ENCODE results near the gene MALT1.
A peak's percentile ranks its signal among the peaks of the same experiment; 100 is the strongest.

The MALT1 gene

DNA sequence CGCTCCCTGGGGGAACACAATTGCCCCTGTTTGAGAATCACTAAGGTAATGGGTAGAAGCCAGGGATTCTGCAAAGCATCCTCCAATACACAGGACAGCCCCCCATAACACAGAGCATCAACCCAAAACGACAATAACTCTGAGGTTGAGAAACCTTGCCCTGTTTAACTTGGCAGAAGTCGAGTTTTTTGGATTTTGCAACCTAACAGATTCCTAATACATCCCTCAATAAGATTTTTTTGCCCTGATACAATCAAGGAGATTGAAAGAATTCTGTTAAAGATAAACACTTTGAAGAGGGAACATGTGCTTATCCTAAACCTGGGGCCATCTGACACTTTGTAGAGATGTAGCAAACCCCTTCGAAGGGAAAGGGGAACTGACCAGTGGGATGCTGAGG lies 100.9 kb downstream of the MALT1 start:
- DNase-seq (ENCODE audit: low read depth), result no peak

DNA sequence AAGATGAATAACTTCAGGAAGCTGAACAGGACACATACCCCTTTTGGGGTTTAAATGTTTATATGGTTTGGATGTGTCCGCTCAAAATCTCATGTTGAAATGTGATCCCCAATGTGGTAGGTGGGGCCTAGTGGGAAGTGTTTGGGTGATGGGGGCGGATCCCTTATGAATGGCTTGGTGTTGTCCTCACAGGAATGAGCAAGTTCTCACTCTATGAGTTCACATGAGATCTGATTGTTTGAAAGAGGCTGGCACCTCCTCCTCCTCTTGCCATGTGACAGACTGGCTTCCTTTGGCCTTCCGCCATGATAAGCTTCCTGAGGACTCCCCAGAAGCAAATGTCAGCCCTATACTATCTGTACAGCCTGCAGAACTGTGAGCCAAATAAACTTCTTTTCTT lies 104.8 kb downstream of the MALT1 start:
- peak; percentile 68 for DNase-seq (ENCODE audit: low read depth)

DNA sequence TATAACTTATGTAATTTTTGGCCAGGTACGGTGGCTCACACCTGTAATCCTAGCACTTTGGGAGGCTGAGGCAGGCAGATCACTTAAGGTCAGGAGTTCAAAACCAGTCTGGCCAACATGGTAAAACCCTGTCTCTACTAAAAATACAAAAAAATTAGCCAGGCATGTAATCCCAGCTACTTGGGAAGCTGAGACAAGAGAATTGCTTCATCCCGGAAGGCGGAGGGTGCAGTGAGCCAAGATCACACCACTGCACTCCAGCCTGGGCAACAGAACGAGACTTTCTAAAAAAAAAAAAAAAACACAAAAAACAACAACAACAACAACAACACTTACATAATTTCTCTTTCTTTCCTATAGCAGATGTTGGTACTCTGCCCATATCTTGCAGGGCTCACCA lies 105.3 kb downstream of the MALT1 start:
- DNase-seq (ENCODE audit: low read depth), result peak; percentile 49

DNA sequence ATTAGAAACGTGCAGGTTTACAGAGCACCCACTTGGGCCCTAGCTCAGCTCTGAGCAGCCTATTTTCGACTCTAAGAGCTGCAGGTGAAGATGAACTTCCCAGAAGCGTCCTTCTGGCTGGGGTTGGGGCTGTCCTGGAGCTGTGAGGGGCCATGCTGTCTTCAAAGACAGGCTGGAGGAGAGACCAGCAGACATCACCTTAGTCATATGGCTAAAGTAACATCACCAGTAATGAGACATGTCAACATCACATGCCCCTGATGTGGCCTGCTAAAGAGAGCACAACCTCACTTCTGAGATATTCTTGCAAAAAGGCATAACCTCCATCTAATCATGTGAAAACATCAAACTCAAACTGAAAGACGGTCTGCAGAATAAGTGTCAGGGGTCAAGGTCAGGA lies 106.2 kb downstream of the MALT1 start:
- DNase-seq (ENCODE audit: low read depth), result no peak

DNA sequence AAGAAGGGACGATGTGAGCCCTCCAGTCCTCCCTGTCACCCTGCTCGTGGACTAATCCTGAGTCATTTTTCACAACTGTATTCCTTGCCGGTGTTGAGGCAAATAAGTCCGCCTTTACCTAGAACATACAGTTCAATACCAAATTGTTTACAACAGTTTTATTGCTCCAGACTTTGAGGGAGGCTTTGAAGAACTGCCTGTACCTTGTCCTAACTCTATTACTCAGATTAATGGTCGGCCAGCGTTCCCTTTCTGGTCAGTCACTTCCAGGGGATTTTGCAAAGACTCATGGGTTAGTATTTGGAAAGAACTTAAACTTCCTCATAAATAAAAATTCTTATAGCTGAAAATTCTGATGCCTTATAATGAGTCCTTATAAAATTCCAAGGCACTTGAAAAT lies 108.3 kb downstream of the MALT1 start:
- peak; percentile 89 for DNase-seq (ENCODE audit: low read depth)

DNA sequence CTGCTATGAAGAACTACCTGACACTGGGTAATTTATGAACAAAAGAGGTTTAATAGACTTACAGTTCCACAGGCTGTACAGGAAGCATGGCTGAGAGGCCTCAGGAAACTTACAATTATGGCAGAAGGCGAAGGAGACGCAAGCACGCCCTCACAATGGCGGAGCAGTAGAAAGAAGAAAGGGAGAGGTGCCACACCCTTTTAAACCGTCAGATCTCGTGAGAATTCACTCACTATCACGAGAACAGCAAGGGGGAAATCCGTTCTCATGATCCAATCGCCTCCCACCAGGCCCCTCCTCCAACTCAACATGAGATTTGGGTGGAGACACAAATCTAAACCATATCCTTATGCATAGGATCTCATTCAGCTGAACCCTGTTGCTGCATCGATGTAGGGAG lies 108.8 kb downstream of the MALT1 start:
- no peak for DNase-seq (ENCODE audit: low read depth)

DNA sequence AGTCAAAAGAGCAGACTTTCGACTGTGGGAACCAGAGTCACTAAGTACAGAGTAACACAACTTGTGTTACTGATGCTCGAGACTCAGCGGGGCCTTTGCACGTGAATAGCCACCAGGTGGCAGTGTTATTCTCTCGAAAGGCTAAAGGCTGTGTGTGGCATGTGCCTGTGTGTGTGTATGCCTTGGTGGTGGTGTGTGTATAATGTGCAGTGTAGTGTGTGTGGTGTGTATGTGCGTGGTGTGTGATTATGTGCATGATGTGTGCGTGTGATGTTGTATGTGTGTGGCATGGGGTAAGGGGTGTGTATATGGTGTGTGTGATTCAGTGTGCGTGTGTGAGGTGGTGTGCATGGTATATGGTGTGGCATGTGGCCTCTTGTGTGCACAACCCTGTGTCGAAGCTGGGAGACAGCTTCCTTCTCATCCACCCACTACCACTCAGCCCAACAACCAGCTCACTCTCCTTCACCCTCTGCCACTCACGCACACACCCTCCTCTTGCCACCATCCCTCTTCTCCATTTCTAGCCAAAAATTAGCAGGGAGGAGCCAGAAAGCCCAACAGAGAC lies 110.4 kb downstream of the MALT1 start:
- DNase-seq (ENCODE audit: low read depth), result peak; percentile 83

DNA sequence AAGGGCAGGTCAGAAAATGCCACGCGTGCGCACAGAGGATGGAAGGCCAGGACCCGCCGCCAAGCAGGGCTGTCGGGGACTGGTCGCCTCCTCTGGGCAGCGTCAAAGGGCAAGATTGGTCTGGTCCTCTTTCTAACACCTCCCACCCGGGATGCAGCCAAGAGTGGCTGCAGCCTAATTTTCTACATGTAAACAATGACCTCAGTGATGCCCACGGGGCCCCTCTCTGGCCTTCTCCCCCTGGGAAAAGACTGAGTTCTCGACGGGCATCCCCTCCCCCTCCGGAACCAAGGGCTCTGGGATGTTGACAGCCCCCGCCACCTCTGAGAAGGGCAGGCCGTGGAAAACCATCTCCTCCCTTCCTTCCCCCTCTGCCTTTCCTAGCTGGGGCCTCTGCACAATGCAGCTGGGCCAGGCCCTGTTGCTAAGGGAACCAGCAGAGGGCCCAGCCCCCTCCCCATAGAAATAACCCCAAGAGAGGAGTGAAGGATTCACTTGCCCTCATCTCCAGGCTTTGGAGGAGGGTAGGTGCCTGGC lies 113.4 kb downstream of the MALT1 start:
- no peak for DNase-seq (ENCODE audit: low read depth)

DNA sequence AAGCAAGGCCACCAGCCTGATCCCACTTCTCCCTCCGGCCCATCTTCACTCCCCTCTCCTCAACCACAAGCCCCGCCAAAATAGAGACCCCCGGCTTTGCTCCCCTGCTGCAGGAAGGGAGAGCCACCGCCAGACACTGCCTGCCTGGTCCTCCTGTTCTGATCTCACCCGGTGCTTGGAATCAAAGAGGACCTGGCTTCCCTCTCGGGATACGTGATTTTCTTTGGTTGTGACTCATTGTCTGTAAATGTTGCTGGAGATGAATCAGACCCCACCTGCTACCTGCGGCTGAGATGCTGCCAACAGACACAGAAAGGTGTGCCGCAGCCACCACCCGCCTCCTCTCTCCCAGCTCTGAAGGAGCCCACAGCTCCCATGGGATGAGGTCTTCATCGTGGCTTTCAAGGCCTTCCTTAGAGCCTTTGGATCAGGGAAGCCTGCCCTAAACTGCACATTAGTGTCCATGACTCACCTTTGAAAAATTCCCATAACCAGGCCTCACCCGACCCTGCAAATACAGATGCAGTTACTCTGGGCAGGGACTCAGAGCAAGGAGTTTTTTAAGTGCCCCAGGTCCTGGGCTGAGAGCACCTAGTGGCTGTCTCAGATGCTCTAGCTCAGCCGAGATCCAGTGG lies 114.0 kb downstream of the MALT1 start:
- peak; percentile 82 for DNase-seq (ENCODE audit: low read depth)

DNA sequence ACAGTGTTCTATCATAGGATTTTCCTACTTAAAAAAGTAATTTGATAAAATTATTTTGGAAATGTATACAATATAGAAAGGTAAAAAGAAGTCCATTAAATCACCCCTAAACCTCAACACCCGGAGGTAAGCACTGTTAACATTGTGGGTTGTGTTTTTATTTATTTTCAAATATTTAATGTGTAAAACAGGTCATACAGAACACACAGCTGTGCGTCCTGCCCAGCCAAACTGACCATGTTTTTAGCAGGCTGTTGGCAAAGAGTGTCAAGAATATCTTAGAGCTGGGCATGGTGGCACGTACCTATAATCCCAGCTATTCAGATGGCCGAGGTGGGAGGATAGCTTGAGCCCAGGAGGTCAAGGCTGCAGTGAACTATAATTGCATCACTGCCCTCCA lies 114.6 kb downstream of the MALT1 start:
- DNase-seq (ENCODE audit: low read depth), result no peak

DNA sequence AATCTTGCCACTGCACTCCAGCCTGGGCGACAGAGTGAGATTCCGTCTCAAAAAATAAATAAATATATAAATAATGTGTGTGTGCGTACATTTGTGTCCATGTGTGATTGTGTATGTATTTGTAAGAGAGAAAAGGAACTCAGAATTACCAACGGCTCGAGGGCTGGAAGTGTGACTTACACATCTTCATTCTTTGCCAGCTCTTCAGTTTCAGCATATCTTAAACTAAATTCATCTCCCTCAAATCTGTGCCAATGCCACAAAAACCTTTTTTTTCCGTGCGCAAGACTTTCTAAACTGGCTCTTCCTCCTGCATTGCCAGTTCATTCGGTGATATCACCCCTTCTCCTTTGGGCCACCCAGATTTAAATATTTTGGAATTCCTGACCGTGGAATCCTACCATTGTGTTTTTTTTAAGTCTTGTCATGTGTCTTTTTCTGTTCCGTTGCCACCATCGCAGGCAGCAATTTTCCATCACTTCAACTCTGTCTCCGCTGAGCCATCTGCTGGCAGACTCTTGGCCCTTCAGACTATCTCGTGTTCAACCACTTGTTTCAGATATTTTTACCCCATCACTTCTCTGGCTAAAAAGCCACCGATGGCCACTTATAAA lies 116.4 kb downstream of the MALT1 start:
- no peak for DNase-seq (ENCODE audit: low read depth)

DNA sequence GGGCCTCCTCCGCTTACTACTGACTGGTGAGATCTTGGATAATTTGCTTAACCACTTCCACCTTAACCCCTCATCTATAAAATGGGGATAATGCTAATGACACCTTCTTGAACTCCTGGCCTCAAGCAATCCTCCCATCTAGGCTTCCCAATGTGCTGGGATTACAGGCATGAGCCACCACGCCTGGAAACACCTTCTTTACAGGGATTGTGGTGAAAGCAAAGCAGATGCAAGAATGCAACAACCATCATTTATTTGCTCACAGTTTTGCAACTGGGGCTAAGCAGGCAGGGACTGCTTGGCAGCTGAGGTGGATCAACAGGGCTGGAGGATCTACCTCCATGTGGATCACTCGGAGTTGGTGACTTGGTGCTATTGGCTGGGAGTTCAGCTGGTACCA lies 117.2 kb downstream of the MALT1 start:
- DNase-seq (ENCODE audit: low read depth), result peak; percentile 85

DNA sequence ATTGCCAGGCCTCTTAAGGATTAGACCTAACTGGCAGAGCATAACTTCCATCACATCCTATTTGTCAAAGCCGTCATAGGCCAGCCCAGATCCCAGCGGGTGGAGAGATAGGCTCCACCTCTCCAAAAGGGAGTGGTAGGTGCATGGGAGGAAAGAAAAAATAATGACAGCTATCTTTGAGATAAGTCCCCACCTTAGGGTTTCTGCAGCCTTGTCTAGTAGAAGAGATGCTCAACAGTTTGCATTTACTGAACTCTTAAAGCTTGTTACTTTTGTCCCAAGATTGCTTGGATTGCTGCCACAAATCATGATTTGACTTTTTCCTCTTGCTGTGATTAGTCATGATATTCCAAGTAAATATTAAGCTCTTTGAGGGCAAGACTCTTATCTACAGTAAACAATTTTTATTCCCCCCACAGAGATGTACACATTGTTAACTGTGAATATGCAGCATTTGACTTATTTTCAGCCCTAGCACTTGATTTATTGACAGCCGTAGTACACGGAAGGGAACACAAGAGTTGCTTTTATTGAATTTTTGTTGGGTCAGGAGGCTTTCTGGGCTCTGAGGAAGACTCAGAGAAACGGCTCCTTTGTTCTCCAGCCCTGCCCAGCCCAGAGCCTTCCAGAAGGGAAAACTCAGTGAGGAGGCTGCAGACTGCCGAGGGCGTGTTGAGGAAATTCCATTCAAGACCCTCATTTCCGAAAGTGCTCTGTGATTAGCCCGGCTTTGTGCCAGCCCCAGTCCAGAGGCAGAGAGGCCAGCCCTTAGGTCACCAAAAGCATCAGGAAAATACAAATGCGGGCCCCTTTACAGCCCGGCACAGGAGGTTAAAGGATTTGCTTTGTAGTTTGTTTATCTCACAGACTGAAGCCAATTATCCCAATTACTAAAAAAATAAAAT lies 118.0 kb downstream of the MALT1 start:
- peak; percentile 90 for DNase-seq (ENCODE audit: low read depth)

DNA sequence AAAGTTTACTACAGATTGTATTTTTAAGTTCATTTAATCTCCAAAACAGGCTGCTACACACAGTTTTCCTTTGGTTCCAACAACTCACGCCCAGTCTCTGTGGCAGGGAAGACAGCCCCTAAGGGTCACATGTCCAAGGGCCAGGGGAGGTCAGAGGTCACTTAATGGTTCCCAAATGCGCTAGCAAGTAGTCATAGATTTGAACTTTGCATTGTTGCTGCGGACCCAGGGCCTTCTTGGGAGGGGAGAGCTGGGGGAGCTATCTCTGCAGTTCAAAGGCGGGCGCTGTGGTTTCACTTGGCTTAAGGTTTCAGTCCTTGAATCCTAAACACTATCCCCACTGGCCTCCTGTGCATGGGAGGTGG lies 118.6 kb downstream of the MALT1 start:
- no peak for DNase-seq (ENCODE audit: low read depth)

DNA sequence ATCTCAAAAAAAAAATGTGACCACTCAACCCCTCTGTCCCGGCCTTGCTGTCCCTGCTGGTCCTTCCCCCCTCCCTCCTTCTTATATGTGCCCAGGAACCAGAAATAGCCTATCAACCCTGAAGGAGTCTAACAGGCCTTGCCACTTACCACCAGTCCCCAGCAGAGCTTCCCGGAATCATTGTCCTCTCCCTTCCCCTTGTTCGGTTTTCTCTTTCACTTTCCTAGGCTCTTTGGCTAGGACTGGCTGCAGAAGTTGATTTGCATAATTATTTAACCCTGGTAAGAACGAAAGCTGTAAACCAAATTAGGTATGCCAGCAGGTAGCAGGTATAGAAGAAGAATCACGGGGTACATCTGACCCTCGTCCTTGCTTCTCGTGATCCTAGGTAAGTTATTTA lies 120.8 kb downstream of the MALT1 start:
- no peak for DNase-seq (ENCODE audit: low read depth)

DNA sequence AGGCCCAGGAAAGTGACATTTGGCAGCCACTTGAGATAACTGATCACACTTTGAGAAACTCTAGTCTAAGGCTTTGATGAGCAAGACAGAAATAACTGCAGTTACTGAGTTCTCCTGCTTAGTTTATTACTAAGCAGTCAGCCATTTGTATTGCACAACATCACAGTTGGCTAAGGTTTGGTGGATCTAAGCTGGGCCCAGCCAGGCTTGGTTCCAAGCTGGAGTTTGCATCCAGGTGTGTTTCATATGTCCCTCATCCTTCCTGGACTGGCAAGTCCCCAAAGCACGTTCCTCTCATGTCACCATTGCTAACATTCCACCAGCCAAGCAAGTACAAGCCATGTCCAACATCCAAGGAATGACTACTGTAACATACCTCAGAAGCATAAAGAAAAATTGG lies 122.1 kb downstream of the MALT1 start:
- peak; percentile 91 for DNase-seq (ENCODE audit: low read depth)

DNA sequence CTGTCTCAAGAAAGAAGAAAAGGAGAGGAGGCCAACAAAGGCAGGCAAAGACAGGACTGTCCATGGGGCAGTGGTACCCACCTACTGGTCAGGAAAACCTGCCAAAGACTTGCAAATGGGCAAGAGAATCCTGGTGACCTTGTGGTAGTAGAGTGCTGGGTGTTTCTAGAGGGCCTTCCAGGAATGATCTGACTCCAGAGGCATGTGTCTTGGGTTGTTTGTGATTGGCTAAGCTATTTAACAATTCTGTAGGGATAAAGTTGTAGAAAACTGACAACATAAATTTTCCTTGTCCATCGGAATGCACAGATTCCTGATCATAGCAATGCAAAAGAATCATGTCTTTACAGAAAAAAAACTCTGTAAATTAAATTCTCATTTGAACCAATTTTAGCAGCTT lies 125.0 kb downstream of the MALT1 start:
- DNase-seq (ENCODE audit: low read depth), result no peak

DNA sequence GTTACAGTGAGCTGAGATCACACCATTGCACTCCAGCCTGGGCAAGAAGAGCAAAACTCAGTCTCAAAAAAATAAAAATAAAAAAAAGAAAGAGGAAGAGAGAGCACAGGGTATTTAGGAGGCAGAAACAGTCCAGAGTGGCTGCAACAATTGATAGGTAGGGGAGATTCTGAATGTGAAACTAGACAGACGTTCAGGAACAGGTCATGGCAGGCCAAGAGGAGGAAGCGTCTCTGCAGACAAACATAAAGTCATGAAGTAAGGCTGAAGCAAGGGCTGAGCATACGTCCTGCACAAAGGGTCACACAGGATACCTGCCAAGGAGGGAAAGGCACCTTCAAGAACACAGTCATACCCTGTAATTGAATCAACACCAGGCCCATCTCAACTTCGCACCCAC lies 129.3 kb downstream of the MALT1 start:
- no peak for DNase-seq (ENCODE audit: low read depth)

DNA sequence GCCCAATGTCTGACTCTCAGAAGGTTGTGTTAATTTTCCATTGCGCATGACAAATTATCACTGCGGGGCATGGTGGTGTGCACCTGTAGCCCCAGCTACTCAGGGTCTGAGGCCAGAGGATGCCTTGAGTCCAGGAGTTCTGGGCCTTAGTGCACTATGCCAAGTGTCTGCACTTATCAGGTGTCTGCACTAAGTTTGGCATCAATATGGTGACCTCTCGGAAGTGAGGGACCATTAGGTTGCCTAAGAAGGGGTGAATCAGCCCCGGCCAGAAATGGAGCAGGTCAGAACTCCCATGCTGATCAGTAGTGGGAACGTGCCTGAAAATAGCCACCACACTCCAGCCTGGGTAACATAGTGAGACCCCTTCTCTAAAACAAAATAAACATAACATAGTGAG lies 131.7 kb downstream of the MALT1 start:
- DNase-seq (ENCODE audit: low read depth), result no peak

DNA sequence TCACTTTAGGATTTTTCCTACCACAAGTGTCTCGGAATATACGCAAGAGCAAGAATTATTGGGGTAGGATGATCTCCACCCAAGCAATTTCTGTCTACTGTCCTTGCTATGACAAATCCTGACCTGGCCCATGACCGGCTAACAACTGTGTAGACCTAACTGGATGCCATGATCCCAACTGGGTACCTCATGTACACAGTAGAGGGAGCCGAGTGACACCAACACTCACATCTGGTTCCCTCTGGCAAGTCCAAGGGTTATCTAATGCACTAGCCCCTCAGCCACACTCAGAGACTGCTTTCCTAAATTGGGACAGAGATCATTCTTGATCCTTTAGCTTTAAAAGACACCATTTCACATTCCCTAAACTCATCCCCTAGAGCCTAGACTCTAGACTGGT lies 132.7 kb downstream of the MALT1 start:
- DNase-seq (ENCODE audit: low read depth), result no peak

Data from amniotic epithelial cell (primary cell).